ENCODE measurements around the gene CRYL1. TPM values are rescaled to one million over a fixed set of nuclear protein-coding genes. Genes with fewer than 3 reads are reported as not detected.

CRYL1 gene
- total and polyA plus RNA-seq, 2 of the 13 experiments (the other 11 are each of a cell fraction or from before 2014, with no cell fraction given): 57.2 to 115 TPM

DNA sequence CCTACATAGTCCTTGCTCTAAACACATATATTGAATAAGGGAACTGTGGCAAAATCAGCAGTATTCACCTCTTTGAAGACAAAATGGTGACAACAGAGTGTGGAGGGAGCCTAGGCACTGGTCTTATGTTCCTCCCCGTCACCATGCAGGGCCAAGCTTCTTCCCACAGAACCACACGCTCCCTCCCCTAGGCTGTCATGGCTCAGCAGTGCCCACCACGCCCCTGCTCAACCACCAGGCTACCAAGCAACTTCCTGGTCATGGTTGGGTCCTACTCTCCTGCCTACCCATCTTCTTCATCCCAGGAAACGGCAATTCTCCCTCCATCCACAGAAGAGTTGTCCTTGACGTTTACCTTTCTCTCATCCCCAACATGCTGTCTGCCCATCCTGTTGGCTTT lies 126.1 kb downstream of the CRYL1 start:
- CTCF ChIA-PET (ENCODE audit: low intra/inter-chr PET ratio, low total read pairs): no interaction called here
- BruUV-seq (replicated peaks): no TSS peak
- FAIRE-seq: no peak
- ATAC-seq: no peak
- no peaks in the 10 kb centered on the region for H4K20me1 ChIP-seq (ENCODE audit: insufficient read depth, low read length)
- no peak for TF ChIP-seq ZNF275 (CRISPR knock-in tag; IDR thresholded peaks at IDR 0.05; ENCODE audit: borderline replicate concordance)
- TF ChIP-seq GABPA (IDR thresholded peaks at IDR 0.05; ENCODE audit: low read depth, low read length): no peak
- TF ChIP-seq GABPA (CRISPR knock-in tag; IDR thresholded peaks at IDR 0.05; ENCODE audit: low read depth): no peak
- TF ChIP-seq NR2F2 (IDR thresholded peaks at IDR 0.05; ENCODE audit: borderline replicate concordance, low read depth): no peak
- TF ChIP-seq, protein P1, sequence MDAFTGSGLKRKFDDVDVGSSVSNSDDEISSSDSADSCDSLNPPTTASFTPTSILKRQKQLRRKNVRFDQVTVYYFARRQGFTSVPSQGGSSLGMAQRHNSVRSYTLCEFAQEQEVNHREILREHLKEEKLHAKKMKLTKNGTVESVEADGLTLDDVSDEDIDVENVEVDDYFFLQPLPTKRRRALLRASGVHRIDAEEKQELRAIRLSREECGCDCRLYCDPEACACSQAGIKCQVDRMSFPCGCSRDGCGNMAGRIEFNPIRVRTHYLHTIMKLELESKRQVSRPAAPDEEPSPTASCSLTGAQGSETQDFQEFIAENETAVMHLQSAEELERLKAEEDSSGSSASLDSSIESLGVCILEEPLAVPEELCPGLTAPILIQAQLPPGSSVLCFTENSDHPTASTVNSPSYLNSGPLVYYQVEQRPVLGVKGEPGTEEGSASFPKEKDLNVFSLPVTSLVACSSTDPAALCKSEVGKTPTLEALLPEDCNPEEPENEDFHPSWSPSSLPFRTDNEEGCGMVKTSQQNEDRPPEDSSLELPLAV (CRISPR knock-in tag; conservative IDR thresholded peaks at IDR 0.05; ENCODE audit: low read depth): no peak
- TF ChIP-seq ZNF263 (CRISPR knock-in tag; IDR thresholded peaks at IDR 0.05): no peak
- no peak for TF ChIP-seq KLF11 (CRISPR knock-in tag; IDR thresholded peaks at IDR 0.05)
- TF ChIP-seq ZNF513 (CRISPR knock-in tag; conservative IDR thresholded peaks at IDR 0.05): no peak
- no peak for TF ChIP-seq BCL6 (CRISPR knock-in tag; IDR thresholded peaks at IDR 0.05)
- POLR2A ChIA-PET: no interaction called here
- H3K9ac ChIP-seq (ENCODE audit: insufficient read depth, low read depth, low read length): no peak overlapping the region
- no peak overlapping the region for H3K4me3 ChIP-seq (replicated peaks in 1 of 3; ENCODE audit: insufficient read depth in 1 of 3, low read depth in 2 of 3, low read length in 3 of 3)
- in situ Hi-C loops (cut with HindIII; ENCODE audit: extremely low pct_ligation_motif_present, low pct_unique_long_range_greater_than_20kb): no loop called here
- intact Hi-C loops (cut with micrococcal nuclease; ENCODE audit: unreplicated experiment): no loop called here
- WGBS (ENCODE audit: low lambda C conversion rate): 66% methylated on average over 5 of the region's 5 CpGs
- H3K27ac ChIP-seq (ENCODE audit: extremely low read length, insufficient read depth, low read length): no peak overlapping the region
- no peak overlapping the region for H2AFZ ChIP-seq (ENCODE audit: low read length)
- no peaks in the 10 kb centered on the region for H3K9me3 ChIP-seq (ENCODE audit: low read length)
- H3K36me3 ChIP-seq (replicated peaks in 1 of 2; ENCODE audit: control insufficient read depth in 1 of 2, insufficient read depth in 2 of 2, low read length in 2 of 2): peaks cover 0 to 7% of the 10 kb centered on the region in 2 experiments; a peak in 2 of 5 replicates
- DNase-seq (ENCODE audit: low spot score): no peak
- no peaks in the 10 kb centered on the region for H3K79me2 ChIP-seq (ENCODE audit: insufficient read depth, low read length)
- no peaks in the 10 kb centered on the region; a peak in 1 of 5 replicates for H3K27me3 ChIP-seq (ENCODE audit: control insufficient read depth in 1 of 2, insufficient read depth in 2 of 2, low read length in 2 of 2)
- no peaks in the 10 kb centered on the region for H3K4me1 ChIP-seq (ENCODE audit: insufficient read depth, low read length)
- no peak overlapping the region for H3K4me2 ChIP-seq (ENCODE audit: low read depth, low read length)

All from HepG2 (cell line).